Ishikawa (cell line): ENCODE measurements around the gene COL8A2.

Source experiments
- CEBPB ChIP-seq: IDR thresholded peaks from 2 replicates; pipeline ENCODE4 v1.6.1; 2012
- CREB1 ChIP-seq: IDR thresholded peaks from 2 replicates; pipeline ENCODE4 v1.6.1; 2012; ENCODE audit warnings: low read depth
- EGR1 ChIP-seq: IDR thresholded peaks from 2 replicates; pipeline ENCODE4 v1.6.1; 2012
- EP300 ChIP-seq: IDR thresholded peaks from 2 replicates; pipeline ENCODE4 v1.6.1; 2012; ENCODE audit warnings: borderline replicate concordance
- FOXM1 ChIP-seq: IDR thresholded peaks from 2 replicates; pipeline ENCODE4 v1.6.1; 2012; ENCODE audit warnings: low read depth, borderline replicate concordance
- NFIC ChIP-seq: IDR thresholded peaks from 2 replicates; pipeline ENCODE4 v1.6.1; 2012
- RAD21 ChIP-seq: IDR thresholded peaks from 2 replicates; pipeline ENCODE4 v1.6.1; 2012; ENCODE audit warnings: low read depth
- TAF1 ChIP-seq: IDR thresholded peaks from 2 replicates; pipeline ENCODE4 v1.6.1; 2012; ENCODE audit warnings: low read depth, mild to moderate bottlenecking
- TCF12 ChIP-seq: IDR thresholded peaks from 2 replicates; pipeline ENCODE4 v1.6.1; 2012; ENCODE audit warnings: low read depth
- TEAD4 ChIP-seq: IDR thresholded peaks from 2 replicates; pipeline ENCODE4 v1.6.1; 2012
- YY1 ChIP-seq: IDR thresholded peaks from 2 replicates; pipeline ENCODE4 v1.6.1; 2012; ENCODE audit warnings: low read depth
- TF ChIP-seq, protein P1 (sequence below): IDR thresholded peaks from 2 replicates; pipeline ENCODE4 v1.6.1; 2012; ENCODE audit warnings: low read depth, mild to moderate bottlenecking
- TF ChIP-seq, protein P2 (sequence below): IDR thresholded peaks from 2 replicates; pipeline ENCODE4 v1.6.1; 2012
- TF ChIP-seq, protein P3 (sequence below): IDR thresholded peaks from 2 replicates; pipeline ENCODE4 v1.6.1; 2012

DNA sequence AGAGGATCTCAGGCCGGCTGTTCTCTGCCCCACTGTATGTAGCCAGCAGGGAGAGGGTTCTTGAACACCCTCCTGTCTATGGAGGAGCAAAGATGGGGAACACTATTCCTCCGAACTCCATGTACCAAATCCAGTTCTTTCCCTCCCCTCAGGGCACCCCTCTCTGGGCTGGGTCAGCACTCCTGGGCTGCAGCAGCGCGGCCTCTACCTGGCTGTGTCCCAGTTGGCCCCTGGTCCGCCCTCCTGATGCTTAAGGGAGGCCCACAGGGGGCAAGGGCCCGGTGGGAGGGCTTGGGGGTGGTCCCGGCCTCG lies 36.8 kb downstream of the COL8A2 start:
- TF ChIP-seq EP300, result no peak
- no peak for TF ChIP-seq CEBPB
- TF ChIP-seq, protein P1, sequence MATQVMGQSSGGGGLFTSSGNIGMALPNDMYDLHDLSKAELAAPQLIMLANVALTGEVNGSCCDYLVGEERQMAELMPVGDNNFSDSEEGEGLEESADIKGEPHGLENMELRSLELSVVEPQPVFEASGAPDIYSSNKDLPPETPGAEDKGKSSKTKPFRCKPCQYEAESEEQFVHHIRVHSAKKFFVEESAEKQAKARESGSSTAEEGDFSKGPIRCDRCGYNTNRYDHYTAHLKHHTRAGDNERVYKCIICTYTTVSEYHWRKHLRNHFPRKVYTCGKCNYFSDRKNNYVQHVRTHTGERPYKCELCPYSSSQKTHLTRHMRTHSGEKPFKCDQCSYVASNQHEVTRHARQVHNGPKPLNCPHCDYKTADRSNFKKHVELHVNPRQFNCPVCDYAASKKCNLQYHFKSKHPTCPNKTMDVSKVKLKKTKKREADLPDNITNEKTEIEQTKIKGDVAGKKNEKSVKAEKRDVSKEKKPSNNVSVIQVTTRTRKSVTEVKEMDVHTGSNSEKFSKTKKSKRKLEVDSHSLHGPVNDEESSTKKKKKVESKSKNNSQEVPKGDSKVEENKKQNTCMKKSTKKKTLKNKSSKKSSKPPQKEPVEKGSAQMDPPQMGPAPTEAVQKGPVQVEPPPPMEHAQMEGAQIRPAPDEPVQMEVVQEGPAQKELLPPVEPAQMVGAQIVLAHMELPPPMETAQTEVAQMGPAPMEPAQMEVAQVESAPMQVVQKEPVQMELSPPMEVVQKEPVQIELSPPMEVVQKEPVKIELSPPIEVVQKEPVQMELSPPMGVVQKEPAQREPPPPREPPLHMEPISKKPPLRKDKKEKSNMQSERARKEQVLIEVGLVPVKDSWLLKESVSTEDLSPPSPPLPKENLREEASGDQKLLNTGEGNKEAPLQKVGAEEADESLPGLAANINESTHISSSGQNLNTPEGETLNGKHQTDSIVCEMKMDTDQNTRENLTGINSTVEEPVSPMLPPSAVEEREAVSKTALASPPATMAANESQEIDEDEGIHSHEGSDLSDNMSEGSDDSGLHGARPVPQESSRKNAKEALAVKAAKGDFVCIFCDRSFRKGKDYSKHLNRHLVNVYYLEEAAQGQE, result no peak
- TF ChIP-seq EGR1, result no peak
- TF ChIP-seq, protein P2, sequence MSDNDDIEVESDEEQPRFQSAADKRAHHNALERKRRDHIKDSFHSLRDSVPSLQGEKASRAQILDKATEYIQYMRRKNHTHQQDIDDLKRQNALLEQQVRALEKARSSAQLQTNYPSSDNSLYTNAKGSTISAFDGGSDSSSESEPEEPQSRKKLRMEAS, result no peak
- no peak for TF ChIP-seq TEAD4
- no peak for TF ChIP-seq TAF1
- no peak for TF ChIP-seq FOXM1
- TF ChIP-seq NFIC, result no peak
- TF ChIP-seq TCF12, result no peak
- TF ChIP-seq CREB1, result no peak
- TF ChIP-seq RAD21, result no peak
- TF ChIP-seq YY1, result no peak
- TF ChIP-seq, protein P3, sequence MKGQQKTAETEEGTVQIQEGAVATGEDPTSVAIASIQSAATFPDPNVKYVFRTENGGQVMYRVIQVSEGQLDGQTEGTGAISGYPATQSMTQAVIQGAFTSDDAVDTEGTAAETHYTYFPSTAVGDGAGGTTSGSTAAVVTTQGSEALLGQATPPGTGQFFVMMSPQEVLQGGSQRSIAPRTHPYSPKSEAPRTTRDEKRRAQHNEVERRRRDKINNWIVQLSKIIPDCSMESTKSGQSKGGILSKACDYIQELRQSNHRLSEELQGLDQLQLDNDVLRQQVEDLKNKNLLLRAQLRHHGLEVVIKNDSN, result no peak
